ENCODE results near the gene RUNX1.

- TF ChIP-seq CTCF (conservative IDR thresholded peaks at IDR 0.05; ENCODE audit: low read depth, low read length), result no peak
- no peak for TF ChIP-seq EZH2phosphoT487 (IDR thresholded peaks at IDR 0.05; ENCODE audit: borderline replicate concordance, low read length)
- no peak for TF ChIP-seq EZH2 (IDR thresholded peaks at IDR 0.05; ENCODE audit: low read length, unreplicated experiment)
These were observed 20.6 kb downstream of the RUNX1 start for GRCh38 chr21:35028451-35028978.
